Activated CD8-positive, alpha-beta memory T cell treated with anti-CD3 and anti-CD28 coated beads for 36 hours (primary cell): ENCODE data around the gene IL17RC. TPM values are rescaled to one million over a fixed set of nuclear protein-coding genes. Genes with fewer than 3 reads are reported as not detected.

Experiments used
- CTCF ChIA-PET: fragments of 350-600 bp; sonication (Branson Sonifier 250); formaldehyde crosslinking; loops from one replicate; lab custom pipeline; 2021; ENCODE audit warnings: antibody characterized with exemption; lab: Charles Lee
- POLR2A ChIA-PET: fragments of 350-600 bp; sonication (Branson Sonifier 250); formaldehyde crosslinking; loops from one replicate; lab custom pipeline; 2021; ENCODE audit warnings: antibody characterized with exemption; lab: Charles Lee
- total RNA-seq, 2 experiments: library from RNA; stranded (reverse); gene quantifications; one replicate each; pipeline ENCODE4 v1.2.3, GENCODE V29; 2021

Gene IL17RC
- total RNA-seq, 2 experiments from 2014 or later, result 0.19 to 0.27 TPM

GRCh38 chr3:9909221-9910013 lies 7.5 kb upstream of the IL17RC start:
- POLR2A ChIA-PET, result no interaction called here

GRCh38 chr3:9911863-9912262 lies 5.0 kb upstream of the IL17RC start:
- CTCF ChIA-PET, result interaction anchor here (1.3 to 3.3 kb wide), 2 partner anchors 20 to 65 kb away, joined by 4 to 14 read pairs; partner anchors contain the start of gene CRELD1
- POLR2A ChIA-PET, result interaction anchor here (0.6 kb wide), 1 partner anchor 21 kb away, joined by 3 read pairs; no protein-coding TSS in a partner anchor

More at GRCh38 chr3:9909221-9910013, 7.5 kb upstream of the IL17RC start:
- CTCF ChIA-PET, result no interaction called here

- POLR2A ChIA-PET, result interaction anchor here (0.6 kb wide), 1 partner anchor 20 kb away, joined by 3 read pairs; no protein-coding TSS in a partner anchor
- CTCF ChIA-PET, result interaction anchor here (1.1 to 3.3 kb wide), 3 partner anchors 20 to 66 kb away, joined by 4 to 14 read pairs (median 4); partner anchors contain the start of gene CRELD1
Measured at GRCh38 chr3:9912294-9912935, 4.5 kb upstream of the IL17RC start.

GRCh38 chr3:9913601-9914000 lies 3.3 kb upstream of the IL17RC start:
- CTCF ChIA-PET, result interaction anchor here (0.6 to 4.0 kb wide), 4 partner anchors 16 to 273 kb away, joined by 3 to 15 read pairs (median 4); partner anchors contain the start of gene CRELD1
- POLR2A ChIA-PET, result interaction anchor here (1.1 kb wide), 1 partner anchor 22 kb away, joined by 3 read pairs; no protein-coding TSS in a partner anchor

GRCh38 chr3:9914011-9914410 lies 2.9 kb upstream of the IL17RC start:
- ChIA-PET POLR2A (interaction anchor here (1.1 kb wide), 1 partner anchor 23 kb away, joined by 3 read pairs; no protein-coding TSS in a partner anchor), CTCF (interaction anchor here (0.6 to 4.0 kb wide), 4 partner anchors 16 to 272 kb away, joined by 3 to 15 read pairs (median 4); partner anchors contain the start of gene CRELD1)

- CTCF ChIA-PET, result interaction anchor here (1.1 to 4.0 kb wide), 2 partner anchors 17 to 18 kb away, joined by 3 to 15 read pairs; partner anchors contain the start of gene CRELD1
- POLR2A ChIA-PET, result interaction anchor here (0.9 to 1.1 kb wide), 2 partner anchors 23 to 25 kb away, joined by 3 read pairs; no protein-coding TSS in a partner anchor
Measured at GRCh38 chr3:9914559-9915253, 2.2 kb upstream of the IL17RC start.

- CTCF ChIA-PET, result interaction anchor here (4.0 kb wide), 1 partner anchor 17 kb away, joined by 15 read pairs; the partner anchor contains the start of gene CRELD1
Measured at GRCh38 chr3:9915254-9916141, 1.4 kb upstream of the IL17RC start.

GRCh38 chr3:9916346-9916733 lies 558 bp upstream of the IL17RC start:
- POLR2A ChIA-PET, result interaction anchor here (1.3 kb wide), 1 partner anchor 25 kb away, joined by 4 read pairs; no protein-coding TSS in a partner anchor
- CTCF ChIA-PET, result interaction anchor here (4.0 kb wide), 1 partner anchor 16 kb away, joined by 15 read pairs; the partner anchor contains the start of gene CRELD1

More at GRCh38 chr3:9915254-9916141, 1.4 kb upstream of the IL17RC start:
- POLR2A ChIA-PET, result interaction anchor here (0.7 to 1.3 kb wide), 3 partner anchors 24 to 71 kb away, joined by 3 to 4 read pairs (median 4); no protein-coding TSS in a partner anchor

GRCh38 chr3:9917820-9918219 lies 922 bp downstream of the IL17RC start:
- ChIA-PET CTCF (interaction anchor here (0.8 kb wide), 1 partner anchor 15 kb away, joined by 3 read pairs; no protein-coding TSS in a partner anchor), POLR2A (no interaction called here)

GRCh38 chr3:9918261-9919038 lies 1.6 kb downstream of the IL17RC start:
- ChIA-PET CTCF (interaction anchor here (0.8 kb wide), 1 partner anchor 14 kb away, joined by 3 read pairs; no protein-coding TSS in a partner anchor), POLR2A (no interaction called here)

- POLR2A ChIA-PET, result no interaction called here
- CTCF ChIA-PET, result no interaction called here
Measured at GRCh38 chr3:9928158-9928557, 11.3 kb downstream of the IL17RC start.

- ChIA-PET CTCF (interaction anchor here (0.5 to 3.5 kb wide), 9 partner anchors 15 to 200 kb away, joined by 3 to 18 read pairs (median 5); partner anchors contain the start of genes EMC3, IL17RC, JAGN1 and RPUSD3), POLR2A (interaction anchor here (0.5 kb wide), 1 partner anchor 9 kb away, joined by 3 read pairs; no protein-coding TSS in a partner anchor)
Measured at GRCh38 chr3:9930804-9931418, 14.0 kb downstream of the IL17RC start.

- ChIA-PET CTCF (interaction anchor here (0.6 to 3.5 kb wide), 19 partner anchors 14 to 377 kb away, joined by 3 to 18 read pairs (median 4); partner anchors contain the start of genes IL17RC, JAGN1, OGG1 and PRRT3), POLR2A (interaction anchor here (0.6 to 2.0 kb wide), 13 partner anchors 12 to 570 kb away, joined by 3 to 27 read pairs (median 5); partner anchors contain the start of genes EMC3, IL17RE, JAGN1 and THUMPD3)
Measured at GRCh38 chr3:9932535-9932842, 15.6 kb downstream of the IL17RC start.

GRCh38 chr3:9932843-9933560 lies 16.1 kb downstream of the IL17RC start:
- CTCF ChIA-PET, result interaction anchor here (0.6 to 3.5 kb wide), 25 partner anchors 11 to 376 kb away, joined by 3 to 18 read pairs (median 3); partner anchors contain the start of genes IL17RC, JAGN1, OGG1 and PRRT3
- POLR2A ChIA-PET, result interaction anchor here (0.6 to 2.0 kb wide), 16 partner anchors 12 to 570 kb away, joined by 3 to 27 read pairs (median 4); partner anchors contain the start of genes CAMK1, EMC3, IL17RE and JAGN1
